CD1c-positive myeloid dendritic cell (primary cell): ENCODE measurements around the gene CAPN5.

Experiments
- DNase-seq: peaks from one replicate; pipeline ENCODE4 v3.0.0-alpha.2; 2016; ENCODE audit errors: extremely low spot score

The CAPN5 gene

DNA sequence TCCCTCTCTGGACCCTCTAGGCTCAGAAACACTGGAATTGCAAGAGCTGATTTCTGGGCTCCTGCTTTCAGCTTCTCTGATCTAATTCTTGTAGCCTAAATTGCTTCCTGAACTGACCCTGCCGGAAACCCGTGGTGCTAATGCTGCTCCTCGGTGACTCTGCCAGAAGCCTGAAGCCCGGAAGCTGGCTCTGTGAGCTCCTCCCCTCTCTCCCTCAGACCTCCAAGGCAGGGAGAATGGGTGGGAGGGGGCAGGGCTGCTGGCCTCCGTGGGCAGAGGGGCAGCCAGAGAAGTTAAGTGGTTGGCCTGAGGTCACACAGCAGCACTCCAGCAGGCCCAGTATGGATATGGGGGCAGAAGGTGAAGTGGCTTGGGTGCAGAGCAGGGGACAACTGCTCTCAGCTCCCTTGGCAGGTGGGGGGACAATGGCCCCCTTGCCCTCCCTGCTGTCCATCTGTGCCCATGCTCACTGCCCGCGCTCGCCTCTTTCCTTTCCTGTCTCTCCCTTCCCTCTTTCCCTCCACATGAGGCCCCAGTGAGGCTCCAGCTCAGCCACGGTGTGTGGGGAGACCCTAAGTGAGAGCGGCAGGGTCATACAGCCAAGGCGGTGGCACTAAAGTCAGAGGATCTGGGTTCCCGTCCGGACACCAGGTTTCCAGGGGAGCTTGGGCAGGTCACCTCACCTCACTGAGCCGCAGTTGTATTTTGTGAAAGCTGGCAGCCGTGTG, 16.2 kb downstream of the CAPN5 start:
- DNase-seq: peak; percentile 28

DNA sequence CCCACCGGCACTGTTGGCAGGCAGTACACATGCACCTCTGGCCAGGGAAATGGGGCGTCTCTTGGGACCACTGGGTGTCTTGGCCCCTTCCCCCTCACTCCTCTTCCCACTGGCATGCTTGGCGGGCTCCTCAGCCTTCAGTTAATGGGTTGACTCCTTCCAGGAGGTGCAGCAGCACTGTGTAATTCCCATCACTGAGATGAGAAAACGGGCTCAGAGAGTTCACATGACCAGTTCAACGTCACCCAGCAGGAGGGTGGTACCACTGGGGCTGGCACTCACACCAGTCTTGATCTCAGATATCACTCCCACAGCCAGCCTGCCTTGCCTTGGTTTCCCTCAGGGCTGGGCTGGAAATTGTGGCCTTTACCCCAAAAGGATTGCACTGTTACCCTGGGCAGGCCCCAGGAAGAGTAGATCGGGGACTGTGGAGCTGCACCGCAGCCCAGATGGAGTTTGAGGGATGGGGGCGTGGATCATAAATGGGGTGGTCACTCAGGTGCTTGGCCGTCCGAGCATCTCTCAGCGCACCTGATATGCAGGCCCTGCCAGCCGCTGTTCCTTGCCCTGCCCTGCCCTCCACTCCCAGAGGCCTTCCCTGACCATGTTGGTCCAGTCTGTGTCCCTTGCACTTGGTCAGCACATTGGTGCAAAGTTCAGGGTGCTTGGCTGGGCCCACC, 16.9 kb downstream of the CAPN5 start:
- DNase-seq: no peak

DNA sequence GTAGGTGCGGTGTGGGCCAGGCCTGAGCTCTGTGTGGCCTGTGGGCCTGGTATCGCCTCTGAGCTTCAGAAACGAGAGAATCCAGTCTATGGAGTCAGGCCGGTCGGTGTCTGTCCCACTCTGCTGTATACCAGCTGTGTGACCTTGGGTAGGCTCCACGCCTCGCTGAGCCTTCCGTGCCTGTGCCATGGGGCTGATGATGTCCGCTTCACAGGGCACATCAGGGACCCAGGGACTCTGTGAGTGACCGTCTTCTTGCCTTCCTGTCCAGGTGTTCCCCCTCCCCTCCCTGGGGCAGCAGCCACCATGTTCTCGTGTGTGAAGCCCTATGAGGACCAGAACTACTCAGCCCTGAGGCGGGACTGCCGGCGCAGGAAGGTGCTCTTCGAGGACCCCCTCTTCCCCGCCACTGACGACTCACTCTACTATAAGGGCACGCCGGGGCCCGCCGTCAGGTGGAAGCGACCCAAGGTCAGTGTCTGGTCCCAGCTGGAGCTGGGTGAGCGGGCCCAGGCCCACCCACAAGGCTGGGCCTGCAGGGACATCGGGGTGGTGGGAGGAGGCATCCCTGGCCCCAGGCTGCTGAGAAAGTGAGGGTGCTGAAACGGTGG, 17.9 kb downstream of the CAPN5 start:
- DNase-seq: no peak

DNA sequence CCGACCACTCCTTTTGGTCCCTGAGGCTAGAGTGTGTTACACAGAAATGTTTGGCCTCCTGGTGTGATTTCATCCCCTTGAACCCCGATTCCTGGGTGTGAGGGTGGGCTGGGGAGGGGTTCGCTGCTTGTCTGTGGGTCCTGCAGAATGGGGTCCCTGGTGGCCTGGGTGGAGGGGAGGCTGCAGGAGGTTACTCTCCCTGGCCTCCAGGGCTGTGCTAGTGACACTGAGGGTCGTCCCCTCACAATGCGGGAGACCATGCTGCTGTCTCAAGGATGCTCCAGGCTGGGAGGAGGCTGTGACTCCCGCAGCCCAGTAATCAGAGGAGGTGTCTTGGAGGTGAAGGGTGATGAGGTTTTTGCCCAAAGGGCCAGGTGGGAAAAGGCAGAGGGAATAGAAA, 18.9 kb downstream of the CAPN5 start:
- no peak for DNase-seq

DNA sequence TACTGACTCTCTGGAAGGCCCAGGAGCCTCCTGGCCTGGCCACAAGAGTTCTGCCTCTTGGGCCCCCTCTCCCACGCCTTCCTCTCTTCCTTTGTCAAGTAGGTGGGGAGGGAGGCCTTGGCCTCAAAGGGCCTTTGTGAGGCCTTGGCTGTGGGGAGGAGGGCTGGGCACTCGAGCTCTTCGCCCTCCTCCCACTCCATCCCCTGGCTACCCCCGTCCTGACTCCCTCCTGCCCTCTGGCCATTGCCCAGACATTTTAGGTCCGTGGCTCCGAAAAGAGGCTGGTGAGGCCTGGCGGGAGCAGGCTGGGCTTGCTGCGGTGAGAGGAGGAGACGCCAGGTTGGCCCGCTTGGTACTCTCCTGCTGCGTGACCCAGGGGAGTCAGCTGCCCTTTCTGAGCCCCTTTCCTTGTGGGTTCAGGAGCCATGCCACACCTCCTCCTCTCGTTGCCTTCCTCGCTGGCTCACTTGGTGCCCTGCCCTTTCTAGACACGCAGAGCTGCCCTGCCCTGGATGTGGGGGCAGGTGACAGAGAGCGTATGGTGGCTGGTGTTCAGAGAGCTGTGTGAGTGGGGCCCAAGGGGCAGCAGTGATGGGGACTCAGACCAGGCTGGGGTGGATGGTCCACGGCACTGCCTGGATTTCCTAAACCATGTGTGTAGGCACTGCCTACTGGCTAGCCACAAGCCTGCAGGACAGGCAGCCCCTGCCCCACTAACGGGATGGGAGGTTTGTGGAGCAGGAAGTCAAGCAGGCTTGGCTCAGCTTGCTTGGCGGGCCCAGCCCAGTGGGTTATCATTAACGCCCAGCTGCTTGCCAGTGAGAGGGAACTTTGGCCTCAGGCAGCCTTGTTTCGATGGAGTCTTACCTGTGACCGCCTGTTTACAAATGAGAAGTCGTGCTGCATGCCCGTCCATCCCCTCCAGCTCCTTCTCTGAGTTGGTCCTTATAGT, 20.0 kb downstream of the CAPN5 start:
- DNase-seq: no peak

DNA sequence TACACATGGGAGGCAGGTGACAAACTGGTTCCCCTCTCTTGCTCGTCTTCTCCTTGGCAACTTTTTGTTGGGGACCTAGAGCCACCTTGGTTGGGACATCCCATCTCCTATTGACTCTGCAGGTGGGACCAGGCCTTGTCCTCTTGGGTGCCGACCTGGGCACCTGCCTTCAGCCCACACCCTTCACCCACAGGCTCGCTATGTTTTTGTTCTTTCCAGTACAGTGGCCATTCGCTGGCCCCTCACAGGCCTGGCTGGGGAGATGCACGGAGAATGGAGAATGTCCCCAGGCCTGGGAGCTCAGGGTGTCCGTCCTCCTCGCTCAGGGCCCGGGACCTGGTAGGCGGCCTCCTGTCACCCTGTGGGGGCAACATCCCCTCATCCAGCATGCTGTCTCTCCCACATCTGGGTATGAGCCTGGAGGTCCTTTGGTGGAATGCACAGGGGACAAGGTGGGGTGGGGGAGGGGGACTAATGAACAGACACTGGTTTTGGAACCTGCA, 21.0 kb downstream of the CAPN5 start:
- DNase-seq: no peak

DNA sequence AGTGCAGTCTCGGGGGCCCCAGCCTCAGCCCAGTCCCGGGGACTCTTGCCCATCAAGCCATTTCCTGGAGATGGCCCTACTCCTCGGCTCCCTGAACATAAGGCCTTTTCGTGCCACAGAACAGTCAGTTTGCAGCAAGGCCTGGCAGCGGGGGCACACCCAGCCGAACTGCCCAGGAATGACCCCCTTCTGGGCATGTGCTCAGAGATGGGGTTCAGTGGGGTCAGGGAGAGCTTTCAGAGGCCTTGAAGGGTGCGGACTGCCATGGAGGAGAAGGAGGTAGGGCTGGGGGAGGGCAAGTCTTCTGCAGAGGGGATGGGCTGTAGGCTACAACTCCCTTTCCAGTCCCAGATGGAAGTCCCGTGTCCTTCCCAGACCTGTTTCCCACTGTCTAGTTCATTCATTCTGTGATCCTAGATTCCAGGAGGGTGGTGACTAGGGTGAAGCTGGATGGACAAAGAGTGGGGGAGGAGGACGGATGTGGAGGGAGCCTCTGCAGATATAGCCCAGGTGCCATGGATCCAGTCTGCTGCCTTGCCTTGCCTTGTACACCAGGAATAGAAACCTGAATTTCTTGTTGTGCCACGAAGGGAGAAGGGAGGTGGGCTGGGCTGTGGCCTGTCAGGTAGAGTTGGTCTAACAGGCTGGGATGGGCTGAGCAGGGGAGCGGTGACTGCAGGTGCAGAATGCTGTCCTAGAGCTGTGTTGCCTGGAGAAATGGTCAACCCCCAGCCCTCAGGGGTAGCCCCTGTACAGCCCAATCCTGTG, 21.6 kb downstream of the CAPN5 start:
- no peak for DNase-seq

DNA sequence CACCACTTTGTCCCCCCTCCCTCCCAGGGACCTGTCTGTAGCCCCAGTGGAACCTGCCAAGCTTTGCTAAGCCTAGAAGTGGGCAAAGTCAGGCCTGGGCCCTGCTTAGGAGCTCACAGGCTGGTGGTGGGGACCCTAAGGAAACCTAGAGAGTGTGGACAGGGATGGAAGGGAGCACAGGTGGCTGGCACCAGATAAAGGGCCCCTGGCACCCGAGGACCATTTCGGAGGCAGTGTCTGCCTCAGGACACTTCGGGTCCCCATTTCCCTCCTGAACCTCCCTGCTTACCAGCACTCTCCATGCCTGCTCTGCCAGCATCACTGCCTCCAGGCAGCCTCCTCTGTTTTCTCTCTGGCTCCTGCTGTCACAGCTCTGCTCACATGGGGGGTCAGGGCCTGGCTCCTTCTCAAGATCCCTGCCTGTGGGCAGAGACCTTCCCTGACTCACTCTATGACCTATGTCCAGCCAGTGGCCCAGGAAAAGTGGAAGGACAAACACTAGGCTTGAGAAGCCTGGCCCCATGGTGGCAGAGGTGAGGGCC, 22.3 kb downstream of the CAPN5 start:
- no peak for DNase-seq

DNA sequence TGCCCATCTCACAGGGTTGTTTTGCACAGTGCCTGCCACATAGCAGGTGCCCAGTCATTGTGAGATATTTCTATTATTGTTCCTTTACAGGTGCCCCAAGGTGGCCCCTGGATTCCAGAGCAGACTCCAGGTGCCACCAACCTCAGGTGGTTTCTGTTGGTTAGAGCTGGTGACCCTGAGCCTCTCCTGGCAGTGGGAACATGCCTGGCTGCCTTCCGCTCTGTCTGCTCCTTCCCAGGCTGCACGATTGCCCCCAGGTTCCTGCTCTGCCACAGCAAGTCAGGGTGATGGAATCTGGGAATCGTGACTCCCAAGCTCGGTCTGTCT, 23.2 kb downstream of the CAPN5 start:
- DNase-seq: no peak

DNA sequence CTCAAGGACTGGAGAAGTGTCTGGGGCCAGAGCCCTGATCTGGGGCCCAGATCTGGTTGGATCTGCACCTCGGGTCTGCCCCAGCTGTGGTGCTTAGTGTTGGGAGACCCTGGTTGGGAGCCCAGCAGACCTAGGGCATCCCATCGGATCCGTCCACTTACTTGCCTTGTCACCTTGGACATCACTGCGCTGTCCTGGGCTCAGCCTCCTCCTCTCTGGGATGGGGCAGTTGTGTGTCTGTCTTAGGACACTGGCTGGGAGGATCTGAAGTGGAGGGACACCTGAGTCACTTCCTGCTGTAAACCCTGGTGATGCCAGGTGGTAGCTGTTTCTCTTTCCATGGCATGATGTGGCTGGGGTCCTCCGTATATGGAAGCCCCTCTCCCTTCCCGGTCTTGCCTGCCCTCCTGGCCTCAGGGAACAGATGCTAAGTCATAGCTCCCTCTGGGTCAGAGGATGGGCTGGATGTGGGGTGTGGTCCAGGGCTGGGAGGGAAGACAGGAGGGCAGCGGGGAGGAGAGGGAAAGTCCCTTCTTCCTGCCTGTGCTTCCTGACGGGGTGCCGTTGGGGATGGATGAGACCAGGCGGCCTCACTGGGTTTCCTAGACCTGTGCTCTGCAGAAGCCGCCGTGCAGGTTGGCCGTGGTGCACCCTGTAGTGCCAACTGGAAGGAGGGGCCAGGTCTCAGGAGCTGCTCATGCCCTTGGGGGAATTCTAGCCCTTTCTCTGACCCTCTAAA, 23.8 kb downstream of the CAPN5 start:
- no peak for DNase-seq

DNA sequence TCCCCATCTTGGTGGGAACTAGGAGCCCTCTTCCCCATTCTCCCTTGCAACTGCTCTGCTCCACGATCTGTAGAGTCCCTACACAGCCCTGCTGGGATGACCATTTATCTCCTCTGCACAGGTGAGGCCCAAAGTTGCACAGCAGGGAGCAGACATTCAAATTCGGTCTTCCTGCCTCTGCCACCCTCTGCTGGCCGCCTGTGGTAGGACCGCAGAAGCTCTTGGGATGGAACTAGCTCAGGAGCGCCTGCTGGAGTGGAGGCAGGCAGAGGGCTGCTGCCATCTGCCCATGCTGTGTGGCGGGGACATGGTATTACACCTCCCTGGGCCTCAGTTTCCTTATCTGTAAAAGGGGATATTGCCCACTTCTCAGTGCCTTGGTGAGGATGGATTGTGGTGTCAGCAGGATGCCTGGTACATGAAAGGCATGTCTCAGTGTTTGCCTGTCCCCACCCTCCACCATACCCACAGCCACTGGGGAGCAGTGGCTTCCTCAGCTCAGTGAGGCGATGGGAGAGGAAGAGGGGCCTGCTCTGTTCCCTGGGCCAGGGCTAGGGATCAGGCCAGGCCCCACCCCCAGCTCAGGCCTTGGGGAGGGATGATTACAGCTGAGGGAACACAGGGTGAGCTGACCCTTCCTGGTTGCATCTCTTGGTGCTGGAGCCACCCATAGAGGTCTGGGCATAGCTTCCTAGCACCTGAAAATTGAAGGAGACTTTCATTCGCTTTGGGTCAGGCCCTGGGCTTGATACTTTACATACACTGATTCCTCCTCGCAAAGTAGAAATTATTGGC, 24.6 kb downstream of the CAPN5 start:
- peak; percentile 73 for DNase-seq

DNA sequence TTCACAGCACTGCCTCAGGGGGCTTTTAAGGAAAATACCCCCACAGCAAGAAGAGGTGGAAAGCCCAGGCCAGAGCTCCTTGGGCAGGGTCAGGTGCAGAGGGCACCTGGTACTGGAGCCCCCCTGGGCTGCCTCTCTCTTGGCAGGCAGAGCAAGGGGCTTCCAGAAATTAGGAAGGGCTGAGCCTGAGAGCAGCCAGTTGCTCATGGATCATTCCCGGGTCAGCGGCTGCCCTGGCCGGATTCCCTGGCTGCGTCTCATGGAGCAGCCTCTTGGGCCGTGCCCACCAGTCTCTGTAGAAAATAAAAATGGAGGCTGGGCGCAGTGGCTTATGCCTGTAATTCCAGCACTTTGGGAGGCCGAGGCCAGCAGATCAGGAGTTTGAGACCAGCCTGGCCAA, 25.6 kb downstream of the CAPN5 start:
- DNase-seq: no peak

DNA sequence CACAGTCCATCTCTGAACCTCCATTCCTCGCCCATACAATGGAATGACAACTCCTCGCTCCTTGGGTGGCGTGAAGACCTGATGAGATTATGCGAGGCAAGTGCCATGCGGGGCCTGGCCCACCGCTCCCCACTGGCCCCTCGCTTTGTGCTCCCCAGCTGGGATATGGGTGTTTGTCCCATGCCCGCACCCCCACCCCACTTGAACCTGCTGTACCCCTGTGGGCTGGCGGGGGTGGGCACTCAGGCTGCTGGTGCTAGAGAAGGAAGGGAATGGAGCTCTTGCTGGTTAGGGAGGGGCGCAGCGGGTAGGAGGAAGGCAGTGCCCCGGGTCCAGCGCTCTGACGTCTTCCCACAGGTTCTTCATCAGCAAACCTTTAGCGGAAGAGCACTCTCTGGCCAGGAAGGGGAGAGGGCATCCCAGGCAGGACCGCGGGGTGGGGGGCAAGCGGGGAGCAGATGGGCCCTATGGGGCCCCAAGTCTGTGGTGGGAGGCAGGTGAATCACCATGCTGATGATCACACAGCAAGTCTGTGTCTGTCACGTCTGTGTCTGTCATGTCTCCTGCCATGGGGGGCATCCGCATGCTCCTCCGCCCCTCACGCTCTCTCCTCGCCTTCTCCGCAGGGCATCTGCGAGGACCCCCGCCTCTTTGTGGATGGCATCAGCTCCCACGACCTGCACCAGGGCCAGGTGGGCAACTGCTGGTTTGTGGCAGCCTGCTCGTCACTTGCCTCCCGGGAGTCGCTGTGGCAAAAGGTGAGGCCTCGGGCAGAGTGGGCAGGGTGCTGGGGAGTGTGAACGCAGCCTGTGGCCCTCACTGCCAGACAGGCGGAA, 26.5 kb downstream of the CAPN5 start:
- DNase-seq: no peak

DNA sequence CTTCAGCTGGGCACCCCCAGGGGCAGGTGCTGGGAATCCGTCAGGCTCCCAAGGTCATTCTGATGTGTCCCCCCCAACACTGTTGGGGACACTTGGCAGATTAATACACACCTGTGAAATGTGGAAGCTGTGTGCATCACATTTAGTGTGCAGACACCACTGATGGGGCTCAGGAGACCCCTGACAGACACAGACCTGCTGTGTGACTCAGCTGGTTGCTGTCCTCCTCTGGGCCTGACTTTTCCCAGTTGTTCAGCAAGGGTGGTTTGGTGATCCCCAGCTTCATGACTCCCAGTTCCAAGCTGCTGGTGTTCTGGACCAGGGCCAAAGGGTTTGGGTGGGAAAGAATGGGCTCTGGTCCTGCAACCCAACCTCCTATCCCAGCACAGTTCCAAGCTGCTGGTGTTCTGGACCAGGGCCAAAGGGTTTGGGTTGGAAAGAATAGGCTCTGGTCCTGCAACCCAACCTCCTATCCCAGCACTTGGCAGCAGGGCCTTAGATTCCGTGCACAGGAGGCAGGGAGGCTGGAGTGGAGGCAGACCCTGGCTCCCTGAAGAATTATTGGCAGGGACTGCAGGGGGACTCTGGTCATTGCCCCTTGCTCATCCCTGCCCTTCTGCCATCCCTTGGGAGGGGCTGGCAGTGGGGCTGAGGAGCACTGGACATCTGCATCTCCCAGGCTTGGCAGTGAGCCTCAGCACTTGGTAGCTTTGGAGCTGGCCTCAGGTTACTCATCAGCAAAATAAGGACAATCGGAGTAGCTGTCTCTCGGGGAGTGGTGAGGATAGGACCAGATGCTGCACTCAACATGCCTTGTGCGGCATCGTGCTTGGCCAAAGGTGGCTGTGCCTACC, 27.4 kb downstream of the CAPN5 start:
- DNase-seq: no peak

DNA sequence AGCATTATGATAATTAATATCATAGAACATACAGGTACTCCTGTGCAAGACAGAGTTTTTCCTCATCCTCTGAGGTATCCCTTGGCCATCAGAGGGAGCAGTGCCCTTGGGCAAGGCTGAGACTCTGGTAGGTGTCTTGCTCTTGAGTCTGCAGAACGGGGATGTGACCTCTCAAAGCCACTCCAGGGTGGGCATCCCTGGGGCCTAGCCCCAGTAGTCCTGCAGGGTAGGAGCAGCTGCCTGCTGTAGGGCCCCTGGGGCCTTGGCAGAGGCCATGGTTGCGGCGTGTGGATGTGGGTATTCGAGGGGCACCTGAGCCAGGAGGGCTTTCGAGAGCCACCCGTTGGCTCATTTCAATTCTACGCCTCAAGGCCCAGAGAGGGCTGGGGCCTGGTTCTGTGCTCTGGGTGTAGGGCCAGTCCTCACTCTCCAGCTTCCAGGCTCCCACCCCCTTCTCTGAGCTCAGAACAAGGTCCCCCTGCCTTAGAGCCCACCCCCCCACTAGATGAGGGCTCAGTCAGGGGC, 28.1 kb downstream of the CAPN5 start:
- no peak for DNase-seq

DNA sequence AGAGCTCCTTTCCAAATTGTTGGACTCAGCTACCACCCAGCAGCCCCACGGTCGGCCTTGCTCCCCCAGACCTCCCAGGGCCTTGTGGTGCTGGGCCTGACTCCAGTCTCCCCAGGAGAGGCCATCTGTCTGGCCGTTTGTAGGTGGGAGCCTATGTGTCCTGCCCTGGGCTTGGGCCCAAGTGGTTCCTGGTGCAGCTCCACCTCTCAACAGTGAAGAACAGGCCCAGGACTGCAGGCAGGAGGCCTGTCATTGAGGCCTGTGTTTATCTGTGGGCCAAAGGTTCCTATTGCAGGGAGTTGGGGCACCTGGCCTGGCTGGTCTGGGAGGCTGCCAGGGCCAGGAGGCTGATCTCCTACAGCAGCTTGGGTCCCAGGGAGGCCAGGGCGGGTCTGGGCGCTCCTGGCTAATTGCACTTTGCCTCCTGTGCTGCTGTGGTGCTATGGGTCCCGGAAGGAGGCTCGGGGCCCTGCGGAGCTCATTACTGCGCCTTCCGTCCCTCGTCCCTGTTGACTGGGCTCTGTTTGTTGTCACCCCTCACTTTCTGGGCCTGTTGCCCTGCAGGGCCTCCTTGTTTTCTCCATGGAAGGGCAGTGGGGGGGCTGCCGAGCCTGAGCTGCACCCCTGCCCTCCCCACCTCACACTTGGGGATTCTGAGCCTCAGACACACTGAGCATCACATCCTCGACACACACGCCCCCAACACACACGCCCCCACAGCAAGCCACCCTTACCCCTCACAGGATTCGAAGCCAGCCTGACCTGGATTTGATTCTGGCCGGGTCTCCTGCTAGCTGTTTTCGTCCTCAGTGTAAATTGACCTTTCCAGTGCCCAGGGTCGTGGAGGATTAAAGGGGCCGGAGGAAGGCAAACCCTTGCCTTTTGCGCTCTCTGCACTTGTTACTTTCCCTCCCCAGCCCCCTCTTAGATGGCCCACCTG, 29.1 kb downstream of the CAPN5 start:
- no peak for DNase-seq
